Measurements from ENCODE around the gene ZSCAN20. TPM values are rescaled to one million over a fixed set of nuclear protein-coding genes. Genes with fewer than 3 reads are reported as not detected.

ZSCAN20 gene
- total RNA-seq, 1 donor from 2014 or later: 14.8 TPM

DNA sequence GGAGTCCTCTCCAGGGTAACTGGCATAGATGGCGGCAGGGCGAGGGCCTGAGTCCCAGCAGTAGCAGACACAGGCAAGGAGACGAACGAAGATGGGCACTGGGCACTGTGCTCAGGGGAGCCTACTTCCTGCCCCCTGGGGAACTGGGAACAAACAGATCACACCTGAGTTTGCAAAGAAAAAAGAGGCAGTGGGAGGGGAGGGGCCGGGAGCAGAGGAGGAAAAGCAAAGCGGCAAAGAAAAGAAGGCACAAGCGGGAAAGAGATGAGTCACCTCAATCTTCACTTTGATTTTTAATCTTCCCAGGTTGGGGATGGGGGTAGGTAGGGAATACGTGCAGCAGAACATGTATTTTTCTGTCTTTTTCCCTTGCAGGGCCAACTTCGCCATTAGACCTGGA lies 44.0 kb downstream of the ZSCAN20 start:
- no peaks in the 10 kb centered on the region for H3K79me2 ChIP-seq (ENCODE audit: low read depth)
- Mint-ChIP-seq H3K4me3 (no peak overlapping the region), H3K27ac (peak overlapping the region; percentile 40), H3K4me1 (peaks cover 6% of the 10 kb centered on the region), H3K36me3 (no peaks in the 10 kb centered on the region), H3K27me3 (ENCODE audit: insufficient read depth, low read depth) (peaks cover 10% of the 10 kb centered on the region), H3K9me3 (no peaks in the 10 kb centered on the region)
- H3K9ac ChIP-seq: no peak overlapping the region
- H3K4me1 ChIP-seq: no peaks in the 10 kb centered on the region
- H3K36me3 ChIP-seq: no peaks in the 10 kb centered on the region
- TF ChIP-seq EZH2phosphoT487 (IDR thresholded peaks at IDR 0.05) (no peak), EZH2 (IDR thresholded peaks at IDR 0.05) (no peak)
- TF ChIP-seq, protein P1, sequence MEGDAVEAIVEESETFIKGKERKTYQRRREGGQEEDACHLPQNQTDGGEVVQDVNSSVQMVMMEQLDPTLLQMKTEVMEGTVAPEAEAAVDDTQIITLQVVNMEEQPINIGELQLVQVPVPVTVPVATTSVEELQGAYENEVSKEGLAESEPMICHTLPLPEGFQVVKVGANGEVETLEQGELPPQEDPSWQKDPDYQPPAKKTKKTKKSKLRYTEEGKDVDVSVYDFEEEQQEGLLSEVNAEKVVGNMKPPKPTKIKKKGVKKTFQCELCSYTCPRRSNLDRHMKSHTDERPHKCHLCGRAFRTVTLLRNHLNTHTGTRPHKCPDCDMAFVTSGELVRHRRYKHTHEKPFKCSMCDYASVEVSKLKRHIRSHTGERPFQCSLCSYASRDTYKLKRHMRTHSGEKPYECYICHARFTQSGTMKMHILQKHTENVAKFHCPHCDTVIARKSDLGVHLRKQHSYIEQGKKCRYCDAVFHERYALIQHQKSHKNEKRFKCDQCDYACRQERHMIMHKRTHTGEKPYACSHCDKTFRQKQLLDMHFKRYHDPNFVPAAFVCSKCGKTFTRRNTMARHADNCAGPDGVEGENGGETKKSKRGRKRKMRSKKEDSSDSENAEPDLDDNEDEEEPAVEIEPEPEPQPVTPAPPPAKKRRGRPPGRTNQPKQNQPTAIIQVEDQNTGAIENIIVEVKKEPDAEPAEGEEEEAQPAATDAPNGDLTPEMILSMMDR (IDR thresholded peaks at IDR 0.05): no peak
- no peak overlapping the region for H3K4me2 ChIP-seq
- no peaks in the 10 kb centered on the region for H3K9me3 ChIP-seq (ENCODE audit: low read depth)
- no peak for DNase-seq (ENCODE audit: low spot score)
- H3K27ac ChIP-seq: no peak overlapping the region
- H3F3A ChIP-seq (ENCODE audit: low read depth): no peaks in the 10 kb centered on the region
- H4K20me1 ChIP-seq (ENCODE audit: low read depth): no peaks in the 10 kb centered on the region
- H2AFZ ChIP-seq (replicated peaks): no peak overlapping the region
- no peak overlapping the region for H3K4me3 ChIP-seq
- H3K27me3 ChIP-seq: no peaks in the 10 kb centered on the region

DNA sequence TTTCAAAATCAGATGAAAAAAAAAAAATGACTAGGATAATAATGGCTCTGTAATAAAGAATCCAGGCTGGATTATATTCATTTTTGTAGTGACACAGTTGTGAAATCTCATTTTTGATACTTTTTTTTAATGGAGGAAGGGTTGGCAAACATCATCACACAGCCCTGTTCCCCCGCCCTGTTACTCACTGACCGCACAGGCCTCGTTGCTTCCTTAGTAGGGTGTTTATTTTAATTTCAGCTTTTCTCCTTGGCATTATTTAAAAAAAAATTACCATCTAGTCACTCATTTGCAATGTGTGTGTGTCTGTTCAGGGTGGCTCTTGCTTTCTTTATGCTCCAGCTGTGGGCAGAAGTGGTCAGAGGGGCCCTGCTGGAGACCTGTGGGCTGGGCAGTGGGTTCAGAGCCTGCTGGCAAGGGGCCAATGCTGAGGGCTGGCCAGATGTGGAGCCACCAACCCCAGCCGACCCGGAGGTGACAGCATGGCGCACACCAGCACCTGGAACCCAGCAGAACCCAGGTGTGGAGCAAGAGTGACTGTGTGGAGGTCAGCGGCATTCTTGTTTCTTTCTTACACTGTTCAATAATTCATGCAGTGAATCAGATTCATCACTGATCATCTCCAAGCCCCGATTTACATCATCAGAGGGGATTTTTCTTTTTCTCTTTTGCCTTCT lies 44.6 kb downstream of the ZSCAN20 start:
- no peaks in the 10 kb centered on the region for H3K9me3 Mint-ChIP-seq
- no peaks in the 10 kb centered on the region for H3K27me3 ChIP-seq
- H3K36me3 Mint-ChIP-seq: no peaks in the 10 kb centered on the region
- DNase-seq (ENCODE audit: low spot score): no peak
- no peaks in the 10 kb centered on the region for H4K20me1 ChIP-seq (ENCODE audit: low read depth)
- no peak for TF ChIP-seq EZH2phosphoT487 (IDR thresholded peaks at IDR 0.05)
- TF ChIP-seq EZH2 (IDR thresholded peaks at IDR 0.05): no peak
- TF ChIP-seq, protein P1 (IDR thresholded peaks at IDR 0.05): no peak
- no peak overlapping the region for H3K4me3 ChIP-seq
- no peak overlapping the region for H3K4me3 Mint-ChIP-seq
- no peaks in the 10 kb centered on the region for H3F3A ChIP-seq (ENCODE audit: low read depth)
- no peaks in the 10 kb centered on the region for H3K79me2 ChIP-seq (ENCODE audit: low read depth)
- peaks cover 6% of the 10 kb centered on the region for H3K4me1 Mint-ChIP-seq
- H3K4me2 ChIP-seq: no peak overlapping the region
- H3K4me1 ChIP-seq: no peaks in the 10 kb centered on the region
- no peak overlapping the region for H2AFZ ChIP-seq (replicated peaks)
- no peak overlapping the region for H3K27ac ChIP-seq
- no peak overlapping the region for H3K27ac Mint-ChIP-seq
- no peaks in the 10 kb centered on the region for H3K36me3 ChIP-seq
- H3K9me3 ChIP-seq (ENCODE audit: low read depth): no peaks in the 10 kb centered on the region
- H3K9ac ChIP-seq: no peak overlapping the region
- H3K27me3 Mint-ChIP-seq (ENCODE audit: insufficient read depth, low read depth): peaks cover 12% of the 10 kb centered on the region

DNA sequence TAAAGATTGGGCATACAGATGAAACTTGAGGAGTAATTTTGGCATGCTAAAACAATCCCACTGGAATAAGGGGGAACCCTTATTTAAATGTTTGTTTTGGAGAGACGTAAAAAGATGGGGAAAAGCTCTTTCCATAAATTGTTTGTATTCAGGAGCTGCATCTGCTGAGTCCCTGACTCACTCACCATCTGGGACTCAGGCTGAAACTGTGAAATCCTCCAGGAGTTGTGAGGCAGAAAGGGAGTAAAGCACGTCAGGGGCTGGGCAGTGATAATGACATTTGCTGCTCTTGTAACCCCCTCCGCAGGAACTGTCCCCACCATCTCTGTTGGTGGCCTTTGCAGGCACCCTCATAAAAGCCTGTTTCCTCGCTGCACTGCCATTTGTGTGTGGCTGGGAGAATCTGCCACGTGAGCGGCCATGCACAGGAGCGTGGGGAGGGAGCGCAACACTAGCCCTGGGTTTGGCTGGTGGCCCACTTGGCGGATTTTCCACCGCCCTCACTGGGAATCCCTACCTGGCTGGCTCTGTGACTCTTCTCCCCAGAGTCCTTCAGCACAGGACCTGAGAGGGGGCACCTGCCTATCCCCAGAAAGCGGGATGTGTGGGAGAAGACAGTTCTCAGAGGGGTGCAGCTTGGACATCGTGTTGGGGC lies 45.3 kb downstream of the ZSCAN20 start:
- peak overlapping the region; percentile 53 for H3K27ac Mint-ChIP-seq
- H3K4me2 ChIP-seq: no peak overlapping the region
- no peak overlapping the region for H3K4me3 ChIP-seq
- no peak overlapping the region for H3K9ac ChIP-seq
- no peaks in the 10 kb centered on the region for H3K9me3 Mint-ChIP-seq
- H3K27me3 Mint-ChIP-seq (ENCODE audit: insufficient read depth, low read depth): peaks cover 12% of the 10 kb centered on the region
- no peaks in the 10 kb centered on the region for H3K36me3 ChIP-seq
- DNase-seq (ENCODE audit: low spot score): no peak
- no peaks in the 10 kb centered on the region for H4K20me1 ChIP-seq (ENCODE audit: low read depth)
- H2AFZ ChIP-seq (replicated peaks): no peak overlapping the region
- no peak overlapping the region for H3K27ac ChIP-seq
- H3K79me2 ChIP-seq (ENCODE audit: low read depth): no peaks in the 10 kb centered on the region
- no peaks in the 10 kb centered on the region for H3K4me1 ChIP-seq
- H3K4me3 Mint-ChIP-seq: no peak overlapping the region
- no peaks in the 10 kb centered on the region for H3K36me3 Mint-ChIP-seq
- TF ChIP-seq EZH2 (IDR thresholded peaks at IDR 0.05): no peak
- TF ChIP-seq EZH2phosphoT487 (IDR thresholded peaks at IDR 0.05): no peak
- TF ChIP-seq, protein P1 (IDR thresholded peaks at IDR 0.05): no peak
- no peaks in the 10 kb centered on the region for H3K9me3 ChIP-seq (ENCODE audit: low read depth)
- H3K4me1 Mint-ChIP-seq: peaks cover 6% of the 10 kb centered on the region
- H3K27me3 ChIP-seq: no peaks in the 10 kb centered on the region
- no peaks in the 10 kb centered on the region for H3F3A ChIP-seq (ENCODE audit: low read depth)
